Muscle of back (tissue), 10 donors: ENCODE measurements around the gene RGS5. TPM values are rescaled to one million over a fixed set of nuclear protein-coding genes. Genes with fewer than 3 reads are reported as not detected.

Source experiments
- polyA plus RNA-seq, 10 donors: library from polyadenylated mRNA; unstranded; fragments of 120-200 nt; gene quantifications; one replicate each; pipeline ENCODE4 v1.2.1, GENCODE V29; 2013; ENCODE audit not compliant: insufficient read length in 10 of 10

The RGS5 gene
- polyA plus RNA-seq, 10 donors: 25.0 to 79.4 (median 40.3) TPM

Other genes starting within 250 kb of the RGS5 start
- gene RGS4, start 133.6 kb downstream of the RGS5 start, polyA plus RNA-seq: 1 to 10 TPM in 7 of 10 donors, under 1 TPM in 3; 0.75 to 1.9 (median 1.3) TPM
- gene NUF2, start 119.0 kb upstream of the RGS5 start, polyA plus RNA-seq: 10 to 100 TPM in 8 of 10 donors, 1 to 10 TPM in 2; 8.6 to 17.0 (median 13.3) TPM